Activated CD4-positive, alpha-beta memory T cell treated with anti-CD3 and anti-CD28 coated beads, Interleukin-2, amount 10 ng/mL, durations not matched to agents 7 days and 5 days (primary cell): ENCODE results near the gene SUSD5. TPM values are rescaled to one million over a fixed set of nuclear protein-coding genes. Genes with fewer than 3 reads are reported as not detected.
"Not testable (repeated sequence)": the region's sequence is repeated elsewhere in the genome, so short reads cannot be mapped to it uniquely, and the experiment has no call there.

Experiments used
- CTCF ChIA-PET: fragments of 350-600 bp; sonication (Branson Sonifier 250); formaldehyde crosslinking; loops from one replicate; lab custom pipeline; 2021; ENCODE audit warnings: antibody characterized with exemption, inconsistent platforms; lab: Charles Lee
- POLR2A ChIA-PET: fragments of 350-600 bp; sonication (Branson Sonifier 250); formaldehyde crosslinking; loops from one replicate; lab custom pipeline; 2021; ENCODE audit warnings: antibody characterized with exemption; lab: Charles Lee
- DNase-seq: peaks from one replicate; pipeline ENCODE4 v3.0.0-alpha.2; 2020
- H3K27ac Mint-ChIP-seq: one replicate; pipeline ENCODE4 v1.8.0; 2021; ENCODE audit warnings: mild to moderate bottlenecking, mixed read lengths
- H3K27me3 Mint-ChIP-seq: one replicate; pipeline ENCODE4 v1.8.0; 2021; ENCODE audit warnings: mixed read lengths
- H3K36me3 Mint-ChIP-seq: one replicate; pipeline ENCODE4 v1.8.0; 2021; ENCODE audit warnings: low read depth, mixed read lengths
- H3K4me1 Mint-ChIP-seq: one replicate; pipeline ENCODE4 v1.8.0; 2021; ENCODE audit warnings: mixed read lengths
- H3K4me3 Mint-ChIP-seq: one replicate; pipeline ENCODE4 v1.8.0; 2021; ENCODE audit warnings: mild to moderate bottlenecking, mixed read lengths
- H3K9me3 Mint-ChIP-seq: one replicate; pipeline ENCODE4 v1.8.0; 2021; ENCODE audit warnings: mixed read lengths
- total RNA-seq, 2 experiments: library from RNA; stranded (reverse); gene quantifications; one replicate each; pipeline ENCODE4 v1.2.3, GENCODE V29; 2021

SUSD5 gene
- total RNA-seq, 2 experiments from 2014 or later = not detected

DNA sequence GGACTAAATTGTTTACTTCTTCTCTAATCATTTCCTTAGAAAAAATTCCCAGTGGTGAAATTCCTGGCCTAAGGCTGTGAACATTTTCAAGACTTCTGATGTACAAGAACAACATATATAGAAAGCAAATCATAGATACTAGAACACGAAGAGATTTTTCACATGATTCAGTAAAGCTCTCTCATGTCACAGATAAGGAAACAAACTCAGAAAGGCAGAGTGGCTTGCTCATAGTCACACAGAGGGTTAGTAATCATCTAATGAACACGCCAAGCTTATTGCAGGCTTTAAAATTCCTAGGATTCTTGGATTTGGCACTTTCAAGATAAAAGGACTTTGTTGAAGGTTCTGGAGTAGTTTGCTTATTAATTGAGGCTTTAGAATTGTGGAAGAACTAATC lies 78.6 kb downstream of the SUSD5 start:
- Mint-ChIP-seq H3K36me3 (peaks cover 11% of the 10 kb centered on the region), H3K27ac (no peak overlapping the region), H3K4me3 (no peak overlapping the region), H3K9me3 (no peaks in the 10 kb centered on the region), H3K27me3 (no peaks in the 10 kb centered on the region), H3K4me1 (no peaks in the 10 kb centered on the region)
- CTCF ChIA-PET = interaction anchor here (3.2 kb wide), 1 partner anchor 9 kb away, joined by 20 read pairs; no protein-coding TSS in a partner anchor
- DNase-seq = no peak
- POLR2A ChIA-PET = no interaction called here

DNA sequence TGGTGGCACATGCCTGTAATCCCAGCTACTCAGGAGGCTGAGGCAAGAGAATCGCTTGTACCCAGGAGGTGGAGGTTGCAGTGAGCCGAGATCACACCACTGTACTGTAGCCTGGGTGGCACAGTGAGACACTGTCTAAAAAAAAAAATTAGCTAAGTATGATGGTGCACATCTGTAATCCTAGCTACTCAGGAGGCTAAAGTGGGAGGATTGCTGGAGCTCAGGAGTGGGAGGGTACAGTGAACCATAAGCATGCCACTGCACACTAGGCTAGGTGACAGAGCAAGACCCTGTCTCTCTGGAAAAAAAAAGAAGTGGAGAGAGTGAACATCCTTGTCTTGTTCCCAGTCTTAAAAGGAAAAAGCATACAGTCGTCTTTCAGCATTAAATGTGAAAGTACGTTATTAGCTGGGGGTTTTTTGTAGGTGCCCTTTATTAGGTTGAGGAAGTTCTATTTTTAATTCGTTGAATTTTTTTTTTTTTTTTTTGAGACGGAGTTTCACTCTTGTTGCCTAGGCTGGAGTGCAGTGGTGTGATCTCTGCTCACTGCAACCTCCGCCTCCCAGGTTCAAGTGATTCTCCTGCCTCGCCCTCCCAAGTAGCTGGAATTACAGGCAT lies 79.5 kb downstream of the SUSD5 start:
- H3K4me3 Mint-ChIP-seq, POLR2A ChIA-PET: not testable (repeated sequence)
- CTCF ChIA-PET = interaction anchor here (0.6 to 3.2 kb wide), 3 partner anchors 8 to 234 kb away, joined by 3 to 20 read pairs (median 3); no protein-coding TSS in a partner anchor

GRCh38 chr3:33137691-33138090 lies 80.9 kb downstream of the SUSD5 start:
- Mint-ChIP-seq H3K27me3 (no peaks in the 10 kb centered on the region), H3K9me3 (no peaks in the 10 kb centered on the region), H3K4me1 (peaks cover 4% of the 10 kb centered on the region), H3K27ac (no peak overlapping the region), H3K4me3 (no peak overlapping the region), H3K36me3 (peaks cover 14% of the 10 kb centered on the region)
- no peak for DNase-seq
- POLR2A ChIA-PET = no interaction called here
- CTCF ChIA-PET = interaction anchor here (0.9 to 1.0 kb wide), 2 partner anchors 63 to 235 kb away, joined by 3 read pairs; no protein-coding TSS in a partner anchor

More for the DNA sequence above, 79.5 kb downstream of the SUSD5 start:
- not testable (repeated sequence) for H3K27me3 Mint-ChIP-seq, DNase-seq, H3K27ac Mint-ChIP-seq, H3K4me1 Mint-ChIP-seq, H3K9me3 Mint-ChIP-seq
- peaks cover 14% of the 10 kb centered on the region for H3K36me3 Mint-ChIP-seq

- H3K9me3 Mint-ChIP-seq = no peaks in the 10 kb centered on the region
- ChIA-PET POLR2A (no interaction called here), CTCF (interaction anchor here (1.0 to 4.0 kb wide), 3 partner anchors 9 to 653 kb away, joined by 4 to 95 read pairs (median 4); no protein-coding TSS in a partner anchor)
- no peak overlapping the region for H3K4me3 Mint-ChIP-seq
- H3K36me3 Mint-ChIP-seq = peaks cover 14% of the 10 kb centered on the region
- H3K4me1 Mint-ChIP-seq = peaks cover 4% of the 10 kb centered on the region
- no peak for DNase-seq
- H3K27ac Mint-ChIP-seq = no peak overlapping the region
- H3K27me3 Mint-ChIP-seq = no peaks in the 10 kb centered on the region
Measured at GRCh38 chr3:33134026-33134625, 84.5 kb downstream of the SUSD5 start.

GRCh38 chr3:33132019-33132360 lies 86.6 kb downstream of the SUSD5 start:
- Mint-ChIP-seq H3K4me3 (no peak overlapping the region), H3K27me3 (no peaks in the 10 kb centered on the region), H3K27ac (no peak overlapping the region), H3K9me3 (no peaks in the 10 kb centered on the region), H3K36me3 (peaks cover 9% of the 10 kb centered on the region), H3K4me1 (peaks cover 4% of the 10 kb centered on the region)
- POLR2A ChIA-PET = interaction anchor here (0.9 to 1.4 kb wide), 5 partner anchors 10 to 295 kb away, joined by 3 to 4 read pairs (median 4); no protein-coding TSS in a partner anchor
- CTCF ChIA-PET = interaction anchor here (0.7 to 4.0 kb wide), 42 partner anchors 9 to 666 kb away, joined by 3 to 95 read pairs (median 5); partner anchors contain the start of genes CRTAP and PDCD6IP
- no peak for DNase-seq

DNA sequence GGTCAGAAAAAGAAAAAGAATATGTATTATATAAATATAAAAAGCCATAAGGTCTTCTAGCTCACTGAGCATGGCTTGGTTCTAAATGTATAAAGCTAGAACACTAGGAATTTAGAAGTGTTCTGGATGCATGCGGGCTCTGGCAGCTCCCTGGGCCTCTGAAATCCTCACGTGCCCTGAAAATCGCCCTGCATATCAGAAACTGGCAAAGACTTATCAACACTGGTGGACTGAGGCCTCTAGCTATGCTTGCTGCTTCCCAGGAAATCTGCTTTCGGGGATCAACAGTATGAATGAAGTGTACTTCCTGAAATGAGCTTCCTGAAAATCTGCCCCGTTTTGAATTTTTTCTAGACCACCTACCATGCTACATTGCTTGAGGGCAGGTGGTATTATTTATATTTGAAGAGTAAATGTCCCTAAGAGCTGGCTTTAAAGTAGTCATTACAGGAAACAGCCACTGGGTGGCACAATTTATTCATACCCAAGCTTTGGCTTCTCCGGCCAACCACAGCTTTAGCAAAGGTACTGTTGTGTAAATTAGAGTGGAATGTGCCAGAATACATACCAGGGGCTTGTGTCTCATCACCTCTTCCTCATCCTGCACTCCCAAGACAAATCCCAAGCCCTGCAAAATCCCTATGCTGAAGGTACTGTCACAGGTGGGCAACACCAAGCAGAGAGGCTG lies 87.1 kb downstream of the SUSD5 start:
- peak; percentile 40 for DNase-seq
- CTCF ChIA-PET = interaction anchor here (0.7 to 4.0 kb wide), 54 partner anchors 8 to 667 kb away, joined by 3 to 95 read pairs (median 4); partner anchors contain the start of genes CCR4, CRTAP, PDCD6IP and UBP1
- Mint-ChIP-seq H3K4me3 (no peak overlapping the region), H3K9me3 (no peaks in the 10 kb centered on the region), H3K4me1 (peaks cover 4% of the 10 kb centered on the region), H3K27ac (no peak overlapping the region), H3K36me3 (peaks cover 6% of the 10 kb centered on the region), H3K27me3 (no peaks in the 10 kb centered on the region)
- POLR2A ChIA-PET = interaction anchor here (0.9 to 1.4 kb wide), 6 partner anchors 9 to 296 kb away, joined by 3 to 4 read pairs (median 4); no protein-coding TSS in a partner anchor

- ChIA-PET CTCF (interaction anchor here (0.6 to 2.8 kb wide), 6 partner anchors 11 to 657 kb away, joined by 3 to 20 read pairs (median 4); no protein-coding TSS in a partner anchor), POLR2A (no interaction called here)
- H3K27me3 Mint-ChIP-seq = no peaks in the 10 kb centered on the region
- no peak for DNase-seq
- H3K4me1 Mint-ChIP-seq = peaks cover 4% of the 10 kb centered on the region
- no peak overlapping the region for H3K27ac Mint-ChIP-seq
- H3K9me3 Mint-ChIP-seq = no peaks in the 10 kb centered on the region
- no peak overlapping the region for H3K4me3 Mint-ChIP-seq
- peaks cover 11% of the 10 kb centered on the region for H3K36me3 Mint-ChIP-seq
Measured at GRCh38 chr3:33130144-33130543, 88.5 kb downstream of the SUSD5 start.

- Mint-ChIP-seq H3K9me3 (no peaks in the 10 kb centered on the region), H3K4me3 (no peak overlapping the region), H3K27ac (no peak overlapping the region), H3K36me3 (peaks cover 20% of the 10 kb centered on the region), H3K4me1 (peaks cover 2% of the 10 kb centered on the region), H3K27me3 (no peaks in the 10 kb centered on the region)
- DNase-seq = no peak
- POLR2A ChIA-PET = no interaction called here
- CTCF ChIA-PET = no interaction called here
Measured at GRCh38 chr3:33128706-33129105, 89.9 kb downstream of the SUSD5 start.

GRCh38 chr3:33125840-33126239 lies 92.8 kb downstream of the SUSD5 start:
- no peak overlapping the region for H3K4me3 Mint-ChIP-seq
- DNase-seq = no peak
- ChIA-PET CTCF (interaction anchor here (1.0 kb wide), 1 partner anchor 9 kb away, joined by 4 read pairs; no protein-coding TSS in a partner anchor), POLR2A (no interaction called here)
- peaks cover 25% of the 10 kb centered on the region for H3K36me3 Mint-ChIP-seq
- no peak overlapping the region for H3K27ac Mint-ChIP-seq
- H3K4me1 Mint-ChIP-seq = peaks cover 6% of the 10 kb centered on the region
- H3K9me3 Mint-ChIP-seq = no peaks in the 10 kb centered on the region
- no peaks in the 10 kb centered on the region for H3K27me3 Mint-ChIP-seq

GRCh38 chr3:33124638-33125037 lies 94.0 kb downstream of the SUSD5 start:
- Mint-ChIP-seq H3K36me3 (peaks cover 25% of the 10 kb centered on the region), H3K9me3 (no peaks in the 10 kb centered on the region), H3K4me3 (no peak overlapping the region), H3K27me3 (no peaks in the 10 kb centered on the region), H3K27ac (no peak overlapping the region), H3K4me1 (peaks cover 6% of the 10 kb centered on the region)
- ChIA-PET CTCF (interaction anchor here (0.7 to 1.2 kb wide), 3 partner anchors 10 to 52 kb away, joined by 3 to 5 read pairs (median 4); no protein-coding TSS in a partner anchor), POLR2A (no interaction called here)
- DNase-seq = no peak

DNA sequence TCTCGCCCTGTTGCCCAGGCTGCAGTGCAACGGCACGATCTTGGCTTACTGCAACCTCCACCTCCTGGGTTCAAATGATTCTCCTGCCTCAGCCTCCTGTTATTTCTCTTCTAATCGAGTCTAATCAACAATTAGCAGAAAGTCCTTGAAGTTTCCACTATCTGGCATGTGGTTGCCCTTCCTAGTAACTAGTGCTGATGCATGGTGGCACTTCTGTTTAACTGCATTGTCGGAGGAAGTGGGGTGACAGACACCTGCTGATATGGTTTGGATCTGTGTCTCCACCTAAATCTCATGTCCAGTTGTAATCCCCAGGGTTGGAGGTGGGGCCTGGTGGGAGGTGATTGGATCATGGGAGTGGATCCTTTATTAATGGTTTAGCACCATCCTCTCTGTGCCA lies 95.6 kb downstream of the SUSD5 start:
- Mint-ChIP-seq H3K27me3 (no peaks in the 10 kb centered on the region), H3K36me3 (peaks cover 25% of the 10 kb centered on the region), H3K4me1 (peaks cover 6% of the 10 kb centered on the region), H3K4me3 (no peak overlapping the region), H3K9me3 (no peaks in the 10 kb centered on the region), H3K27ac (no peak overlapping the region)
- POLR2A ChIA-PET = no interaction called here
- CTCF ChIA-PET = interaction anchor here (1.0 kb wide), 1 partner anchor 9 kb away, joined by 5 read pairs; no protein-coding TSS in a partner anchor
- no peak for DNase-seq

DNA sequence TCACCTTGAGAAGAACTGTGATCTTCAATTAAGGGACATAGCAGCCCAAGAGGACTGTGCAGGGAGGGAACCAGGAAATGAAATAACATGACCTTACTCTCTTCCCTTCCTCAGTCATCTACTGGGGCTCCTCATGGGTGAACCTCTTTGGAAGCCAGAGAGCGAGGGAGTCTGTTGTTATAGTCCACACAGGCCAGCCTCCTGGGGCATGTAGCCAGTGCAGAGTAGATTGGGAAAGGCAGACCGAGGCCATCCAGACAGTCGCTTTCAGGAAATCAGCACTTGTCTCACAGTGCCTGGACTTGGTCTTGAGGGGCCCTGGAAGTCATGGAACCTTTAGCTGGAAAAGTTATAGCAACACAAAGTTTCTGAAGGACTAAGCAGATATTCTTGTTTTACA lies 98.7 kb downstream of the SUSD5 start:
- H3K4me3 Mint-ChIP-seq = no peak overlapping the region
- H3K27me3 Mint-ChIP-seq = no peaks in the 10 kb centered on the region
- peaks cover 16% of the 10 kb centered on the region for H3K36me3 Mint-ChIP-seq
- no peak for DNase-seq
- H3K4me1 Mint-ChIP-seq = peaks cover 19% of the 10 kb centered on the region
- no peak overlapping the region for H3K27ac Mint-ChIP-seq
- no peaks in the 10 kb centered on the region for H3K9me3 Mint-ChIP-seq
- CTCF ChIA-PET = interaction anchor here (1.0 kb wide), 1 partner anchor 89 kb away, joined by 3 read pairs; no protein-coding TSS in a partner anchor
- POLR2A ChIA-PET = no interaction called here
